Endothelial cell of umbilical vein (primary cell): Measurements from ENCODE around the gene C1orf159.
"Not testable (repeated sequence)": the region's sequence is repeated elsewhere in the genome, so short reads cannot be mapped to it uniquely, and the experiment has no call there.

Source experiments
- POLR2A ChIP-seq: IDR thresholded peaks from 2 replicates; pipeline ENCODE4 v1.6.1; 2012; ENCODE audit warnings: low read depth, mild to moderate bottlenecking, control low read depth, low read length
- POLR2AphosphoS5 ChIP-seq: IDR thresholded peaks from 2 replicates; pipeline ENCODE4 v1.6.1; 2012; ENCODE audit warnings: low read depth, mild to moderate bottlenecking, control low read depth, low read length, moderate library complexity; ENCODE audit not compliant: insufficient read depth
- TF ChIP-seq, protein P1 (sequence below), 2 donors: IDR thresholded peaks; 1 replicate in 1 of 2; 2 replicates in 1 of 2; pipeline ENCODE4 v1.5.1; 2011; ENCODE audit warnings: low read length in 2 of 2, mild to moderate bottlenecking in 2 of 2, moderate library complexity in 2 of 2, control low read depth in 1 of 2, inconsistent platforms in 1 of 2, low read depth in 1 of 2; ENCODE audit not compliant: insufficient read depth in 1 of 2; ENCODE audit errors: extremely low read depth in 1 of 2

DNA sequence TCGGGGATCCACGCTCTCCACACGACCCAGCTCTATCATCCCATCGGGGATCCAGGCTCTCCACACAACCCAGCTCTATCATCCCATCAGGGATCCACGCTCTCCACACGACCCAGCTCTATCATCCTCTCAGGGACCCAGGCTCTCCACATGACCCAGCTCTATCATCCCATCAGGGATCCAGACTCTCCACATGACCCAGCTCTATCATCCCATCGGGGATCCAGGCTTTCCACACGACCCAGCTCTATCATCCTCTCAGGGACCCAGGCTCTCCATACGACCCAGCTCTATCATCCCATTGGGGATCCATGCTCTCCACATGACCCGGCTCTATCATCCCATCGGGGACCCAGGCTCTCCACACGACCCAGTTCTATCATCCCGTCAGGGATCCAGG lies 36.5 kb upstream of the C1orf159 start:
- TF ChIP-seq, protein P1, sequence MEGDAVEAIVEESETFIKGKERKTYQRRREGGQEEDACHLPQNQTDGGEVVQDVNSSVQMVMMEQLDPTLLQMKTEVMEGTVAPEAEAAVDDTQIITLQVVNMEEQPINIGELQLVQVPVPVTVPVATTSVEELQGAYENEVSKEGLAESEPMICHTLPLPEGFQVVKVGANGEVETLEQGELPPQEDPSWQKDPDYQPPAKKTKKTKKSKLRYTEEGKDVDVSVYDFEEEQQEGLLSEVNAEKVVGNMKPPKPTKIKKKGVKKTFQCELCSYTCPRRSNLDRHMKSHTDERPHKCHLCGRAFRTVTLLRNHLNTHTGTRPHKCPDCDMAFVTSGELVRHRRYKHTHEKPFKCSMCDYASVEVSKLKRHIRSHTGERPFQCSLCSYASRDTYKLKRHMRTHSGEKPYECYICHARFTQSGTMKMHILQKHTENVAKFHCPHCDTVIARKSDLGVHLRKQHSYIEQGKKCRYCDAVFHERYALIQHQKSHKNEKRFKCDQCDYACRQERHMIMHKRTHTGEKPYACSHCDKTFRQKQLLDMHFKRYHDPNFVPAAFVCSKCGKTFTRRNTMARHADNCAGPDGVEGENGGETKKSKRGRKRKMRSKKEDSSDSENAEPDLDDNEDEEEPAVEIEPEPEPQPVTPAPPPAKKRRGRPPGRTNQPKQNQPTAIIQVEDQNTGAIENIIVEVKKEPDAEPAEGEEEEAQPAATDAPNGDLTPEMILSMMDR (IDR thresholded peaks at IDR 0.05; ENCODE audit: extremely low read depth in 1 of 2, insufficient read depth in 1 of 2, low read depth in 1 of 2, low read length in 2 of 2): not testable (repeated sequence)
- TF ChIP-seq POLR2AphosphoS5, POLR2A: not testable (repeated sequence)
